DMS153 (cell line): Measurements from ENCODE around the gene PUS7L.
"Not testable (repeated sequence)": the region's sequence is repeated elsewhere in the genome, so short reads cannot be mapped to it uniquely, and the experiment has no call there.

Experiments
- DNase-seq: peaks from one replicate; lab custom pipeline; 2025; lab: John Stamatoyannopoulos, UW

Gene PUS7L

DNA sequence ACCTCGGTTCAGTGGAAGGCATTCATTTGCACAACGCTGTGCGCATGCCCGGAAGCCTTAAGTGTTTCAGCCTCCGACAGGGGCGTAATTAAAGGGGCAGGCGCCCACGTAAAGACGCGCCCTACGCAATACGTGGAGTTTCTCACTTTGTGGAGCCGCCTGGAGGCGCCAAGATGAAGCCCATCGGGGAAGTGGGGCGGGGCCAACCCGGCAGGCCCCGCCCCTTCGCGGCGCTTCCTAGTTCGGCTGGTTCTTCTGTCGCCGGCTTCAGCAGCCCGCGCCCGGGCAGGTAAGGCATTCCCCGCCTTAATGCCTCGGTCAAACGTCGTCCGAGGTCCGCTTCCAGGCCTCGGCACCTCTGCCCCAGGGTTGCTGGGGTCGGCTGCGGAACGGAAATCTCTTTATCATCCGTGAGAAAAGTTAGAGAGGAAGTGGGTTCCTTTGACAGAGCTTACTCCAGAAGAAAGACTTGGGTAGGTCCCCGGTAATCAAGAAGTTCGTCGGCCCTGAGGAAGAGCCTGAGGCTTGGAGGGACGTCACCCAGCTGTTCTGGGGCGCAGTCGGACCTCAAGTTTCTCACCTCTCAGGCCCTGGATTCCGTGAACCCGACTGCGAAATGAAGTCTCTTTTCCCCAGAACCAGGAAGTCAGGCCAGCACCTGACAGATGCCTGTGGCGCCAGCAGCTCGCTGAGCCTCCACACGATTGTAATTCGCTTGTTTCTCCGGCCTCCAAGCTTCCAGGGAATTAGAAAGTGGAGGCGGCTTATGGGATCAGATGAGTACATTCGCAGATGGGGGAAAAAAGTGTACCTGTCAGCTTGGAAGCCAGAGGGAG is at the start of gene PUS7L, which contains the start of gene IRAK4:
Gene PUS7L (minus strand): TSS at position 63 of the 836 bp plus-strand sequence. CDS start 3,545 bp downstream, outside the sequence.
Gene IRAK4 (plus strand): TSS at position 224 of the 836 bp plus-strand sequence. CDS start 9,161 bp downstream, outside the sequence.
- DNase-seq: peak; percentile 95

DNA sequence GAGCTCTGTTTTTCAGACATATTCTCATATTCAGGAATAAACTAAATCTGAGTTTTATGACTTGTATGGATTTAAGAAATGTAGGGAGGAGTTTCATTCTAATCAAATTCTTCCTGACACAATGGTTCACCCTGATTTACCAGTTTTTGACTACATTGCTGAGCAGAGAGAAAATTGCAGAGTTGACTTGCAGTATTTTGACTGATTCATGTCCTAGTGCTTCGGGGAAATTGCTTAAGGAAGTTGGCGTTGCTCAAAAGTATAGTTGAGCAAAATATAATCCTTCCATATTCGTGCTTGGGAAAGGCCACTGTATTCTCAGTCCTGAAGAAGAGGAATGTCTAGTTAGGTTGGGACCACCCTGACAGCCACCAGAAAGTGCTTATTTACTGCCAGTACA is 48.8 kb upstream of the PUS7L start:
- no peak for DNase-seq

- no peak for DNase-seq
These were observed 48.1 kb upstream of the PUS7L start for GRCh38 chr12:43806737-43807072.

GRCh38 chr12:43805860-43806736 is 47.5 kb upstream of the PUS7L start, which contains the start of gene TWF1:
TWF1 (minus strand) TSS chr12:43806317; CDS start chr12:43806245, 72 bp downstream.
- peak; percentile 52 for DNase-seq

DNA sequence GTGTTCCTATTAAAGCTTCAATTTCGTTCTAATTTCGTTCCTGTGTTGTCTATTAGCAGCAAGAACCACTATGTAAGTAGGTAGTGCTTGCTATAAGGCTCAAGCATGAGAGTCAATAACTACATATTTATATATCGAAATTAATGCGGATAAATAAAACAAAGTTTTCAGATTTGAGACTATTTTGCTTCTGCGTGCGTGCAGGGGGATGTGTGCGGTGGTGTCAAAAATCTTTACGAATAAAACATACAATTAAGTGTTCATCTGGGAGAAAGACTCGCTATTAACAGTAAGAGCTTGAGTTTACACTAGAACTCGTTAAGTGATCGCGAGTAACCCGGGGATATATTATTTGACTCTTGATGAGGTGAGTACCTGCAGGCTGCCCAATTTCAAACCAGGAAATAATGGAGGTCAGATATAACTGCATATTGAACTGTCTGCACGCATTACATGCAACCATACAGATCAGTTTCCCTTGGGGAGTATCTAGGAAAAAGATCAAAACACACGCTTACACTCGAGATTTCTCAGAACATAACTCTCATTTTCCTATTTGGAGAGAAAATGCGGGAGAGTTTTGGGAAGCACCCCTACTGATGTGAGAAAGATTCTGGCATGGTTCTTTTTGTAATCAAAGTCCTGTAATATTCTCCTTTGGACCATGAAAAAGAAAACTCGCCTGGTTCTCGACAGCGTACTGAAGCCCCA is 46.7 kb upstream of the PUS7L start:
- peak; percentile 2 for DNase-seq

DNA sequence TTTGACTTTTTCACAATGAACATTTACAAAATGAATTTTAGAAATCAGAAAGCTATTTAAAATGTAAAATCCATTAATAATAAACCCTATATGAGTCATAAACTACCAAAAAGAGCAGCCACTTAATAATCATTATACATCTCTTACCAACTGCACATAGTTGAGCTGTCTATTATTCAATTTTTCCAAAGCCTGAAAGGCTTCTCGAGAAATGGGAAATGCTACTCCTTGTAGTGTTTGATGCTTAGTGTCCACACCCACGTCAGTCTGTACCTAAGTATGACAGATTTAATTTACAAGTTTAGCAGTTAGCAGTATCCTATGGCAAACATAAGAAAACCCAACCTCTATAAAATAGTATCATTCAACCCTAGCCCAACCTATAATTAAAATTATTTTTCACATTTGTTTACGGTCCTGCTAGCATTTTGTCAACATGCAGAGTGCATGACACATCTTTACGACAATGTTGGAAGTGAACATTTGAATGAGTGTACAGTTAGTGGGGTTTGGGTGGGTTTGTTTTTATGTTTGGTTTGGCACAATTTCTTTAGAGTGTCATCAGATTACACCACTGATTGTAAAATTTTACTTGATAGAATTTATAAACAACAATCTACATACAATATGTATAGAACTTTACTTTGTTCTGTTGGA is 39.1 kb upstream of the PUS7L start:
- DNase-seq: no peak

DNA sequence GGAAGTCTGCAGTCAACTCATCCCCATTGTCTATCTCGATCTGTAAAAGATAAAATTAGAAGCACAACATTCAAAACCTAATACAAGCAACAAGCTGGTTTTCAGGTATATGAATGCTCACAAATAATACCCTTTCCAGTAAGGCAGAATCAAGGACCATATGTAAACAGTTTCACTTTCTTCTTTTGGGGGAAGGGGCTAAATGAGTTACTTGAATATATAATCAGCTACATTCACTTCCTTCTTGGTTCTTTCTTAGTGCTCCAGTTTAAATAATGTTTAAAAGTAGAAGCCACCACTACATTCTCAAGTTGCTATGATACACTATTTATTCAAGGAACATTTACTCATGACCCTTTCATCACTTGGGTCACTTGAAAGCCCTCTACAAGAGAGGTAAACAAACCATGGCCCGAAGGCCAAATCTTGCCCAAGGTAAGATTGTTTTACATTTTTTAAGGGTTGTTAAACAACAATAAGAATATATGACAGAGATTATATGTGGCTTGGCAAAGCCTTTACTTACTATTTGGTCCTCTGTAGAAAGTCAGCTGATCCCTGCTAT is 37.2 kb upstream of the PUS7L start:
- no peak for DNase-seq

GRCh38 chr12:43789941-43790340 is 31.4 kb upstream of the PUS7L start:
- no peak for DNase-seq

- DNase-seq: no peak
These were observed 28.5 kb upstream of the PUS7L start for GRCh38 chr12:43786899-43787693.

GRCh38 chr12:43776498-43776897 is 17.9 kb upstream of the PUS7L start:
- DNase-seq: no peak

DNA sequence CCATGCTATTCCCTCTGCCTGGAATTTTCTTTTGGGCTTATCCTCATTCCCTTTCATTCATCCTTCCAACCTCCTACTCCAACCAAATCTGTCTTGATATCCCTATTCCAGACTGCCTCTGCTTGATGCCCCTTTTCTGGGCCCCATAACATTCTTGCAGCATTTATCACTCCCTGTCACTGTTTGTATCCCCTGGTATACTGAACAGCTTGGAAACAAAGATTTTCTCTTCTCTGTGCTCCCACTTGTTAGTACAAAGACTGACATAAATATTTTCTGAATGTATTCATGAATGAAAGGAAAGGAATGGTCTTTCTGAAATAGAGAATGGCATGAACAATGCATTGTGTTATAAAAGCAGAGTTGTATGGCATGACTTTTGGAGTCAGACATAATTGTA is 7.7 kb upstream of the PUS7L start:
- no peak for DNase-seq

DNA sequence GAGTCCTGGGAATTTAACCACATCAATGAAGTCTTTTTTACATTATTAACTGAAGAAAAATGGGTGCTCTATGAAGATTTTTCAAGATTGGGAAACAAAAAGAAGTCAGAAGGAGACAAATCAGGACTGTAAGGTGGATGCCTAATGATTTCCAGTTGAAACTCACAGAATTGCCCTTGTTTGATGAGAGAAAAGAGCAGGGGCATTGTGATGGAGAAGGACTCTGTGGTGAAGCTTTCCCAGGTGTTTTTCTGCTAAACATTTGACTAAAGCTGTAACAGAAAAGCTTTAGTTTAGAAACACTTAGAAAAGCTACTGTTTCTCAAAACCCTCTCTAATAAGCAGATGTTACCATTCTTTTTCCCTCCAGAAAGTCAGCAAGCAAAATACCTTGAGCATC is 5.9 kb upstream of the PUS7L start:
- no peak for DNase-seq

DNA sequence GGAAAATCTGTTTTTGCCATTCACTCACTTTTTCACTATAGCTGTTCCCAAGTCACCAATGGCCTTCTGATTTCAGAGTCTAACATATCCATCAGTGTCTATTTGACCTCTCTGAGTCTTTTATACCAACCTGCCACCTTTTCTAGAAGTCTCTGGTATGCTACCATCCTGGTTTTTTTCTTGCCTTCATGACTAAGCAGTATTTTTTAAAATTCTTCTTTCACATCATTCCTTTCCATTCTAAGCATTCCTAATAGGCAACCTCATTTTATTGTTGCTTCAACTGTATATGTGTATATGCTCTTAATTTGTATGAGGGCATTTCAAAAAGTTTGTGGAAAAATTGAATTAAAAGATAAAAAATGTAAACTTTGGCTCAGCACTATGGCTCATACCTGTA is 5.2 kb upstream of the PUS7L start:
- no peak for DNase-seq

DNA sequence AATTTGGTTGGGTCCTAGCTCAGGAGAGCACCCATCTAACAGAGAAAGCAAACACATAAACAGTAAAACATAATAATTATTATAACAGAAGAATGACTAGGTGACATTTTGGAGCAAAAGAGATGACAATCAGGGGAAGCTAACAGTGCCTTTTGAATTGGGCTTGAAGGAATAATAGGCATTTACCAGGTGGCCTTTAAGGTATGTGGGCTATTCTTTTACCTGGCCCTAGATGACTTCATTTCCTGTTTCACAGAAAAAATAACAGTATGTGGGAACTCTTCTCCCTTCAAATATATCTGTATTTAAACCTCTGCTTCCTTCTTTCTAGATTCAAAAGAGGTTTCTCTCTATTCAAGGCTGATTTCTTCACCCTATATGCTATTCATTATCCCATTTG is 4.0 kb upstream of the PUS7L start:
- no peak for DNase-seq

DNA sequence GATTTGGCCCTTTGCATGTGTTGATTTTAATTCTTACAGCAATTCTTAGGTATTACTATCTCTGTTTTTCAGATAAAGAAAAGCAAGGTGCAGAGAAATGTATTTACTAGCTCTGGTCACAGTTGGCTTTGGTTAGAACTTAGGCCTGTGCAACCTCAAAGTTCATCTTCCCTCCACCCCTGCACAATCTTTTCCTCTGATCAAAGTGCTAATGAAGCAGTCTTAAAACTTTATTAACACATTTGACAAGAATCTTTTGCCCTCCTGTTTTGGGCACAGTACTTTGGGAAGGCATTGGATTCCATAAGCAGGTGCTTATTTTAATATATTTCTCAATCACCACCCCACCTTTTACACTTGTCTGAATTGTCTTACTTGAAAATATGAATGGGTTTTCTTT is 2.9 kb upstream of the PUS7L start:
- DNase-seq: no peak

- DNase-seq: no peak
These were observed 1.8 kb upstream of the PUS7L start for GRCh38 chr12:43760396-43760795.

DNA sequence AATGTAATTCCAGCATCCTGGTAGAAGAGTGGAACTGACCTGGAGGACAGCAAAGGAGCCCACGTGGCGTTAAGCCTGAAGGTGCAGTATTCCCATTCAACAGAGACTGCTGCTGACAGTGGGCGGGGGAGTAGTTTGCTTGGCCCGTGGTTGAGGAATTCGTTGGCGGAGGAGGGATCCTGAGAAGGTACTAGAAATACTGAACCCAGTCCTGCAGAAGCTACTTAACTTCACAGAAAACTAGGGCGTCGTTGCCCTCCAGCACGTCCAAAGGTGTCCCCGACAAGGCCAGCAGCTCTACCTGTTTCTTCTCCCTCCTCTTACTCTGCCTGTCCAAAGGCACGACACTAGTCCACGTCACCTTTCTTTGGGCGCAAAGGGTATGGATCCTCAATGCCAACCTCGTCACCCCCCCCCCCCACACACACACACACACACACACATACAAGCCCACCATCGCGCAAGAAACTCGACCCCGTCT is 303 bp downstream of the PUS7L start:
- DNase-seq: no peak

DNA sequence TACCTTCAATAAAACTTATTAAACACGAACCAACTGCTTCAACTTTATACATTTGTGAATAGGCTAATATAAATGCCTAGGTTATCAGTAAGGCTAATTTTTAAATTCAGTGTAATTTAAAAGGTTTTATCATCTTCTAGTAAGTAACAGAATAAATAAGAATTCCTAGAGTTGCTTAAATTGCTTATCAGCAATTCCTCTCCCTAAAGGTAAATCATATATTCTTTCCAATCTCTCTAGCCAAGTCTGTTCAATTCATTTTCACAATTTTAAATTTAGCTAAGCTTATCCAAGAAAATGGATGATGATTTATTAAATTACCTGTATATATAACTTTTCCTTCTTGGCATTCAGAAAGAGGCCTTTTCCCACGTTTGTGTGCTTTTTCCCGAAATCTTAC is 4.6 kb downstream of the PUS7L start:
- no peak for DNase-seq

DNA sequence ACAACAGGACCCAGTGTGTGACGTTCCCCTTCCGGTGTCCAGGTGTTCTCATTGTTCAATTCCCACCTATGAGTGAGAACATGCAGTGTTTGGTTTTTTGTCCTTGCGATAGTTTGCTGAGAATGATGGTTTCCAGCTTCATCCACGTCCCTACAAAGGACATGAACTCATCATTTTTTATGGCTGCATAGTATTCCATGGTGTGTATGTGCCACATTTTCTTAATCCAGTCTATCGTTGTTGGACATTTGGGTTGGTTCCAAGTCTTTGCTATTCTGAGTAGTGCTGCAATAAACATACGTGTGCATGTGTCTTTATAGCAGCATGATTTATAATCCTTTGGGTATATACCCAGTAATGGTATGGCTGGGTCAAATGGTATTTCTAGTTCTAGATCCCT is 7.2 kb downstream of the PUS7L start:
- not testable (repeated sequence) for DNase-seq

DNA sequence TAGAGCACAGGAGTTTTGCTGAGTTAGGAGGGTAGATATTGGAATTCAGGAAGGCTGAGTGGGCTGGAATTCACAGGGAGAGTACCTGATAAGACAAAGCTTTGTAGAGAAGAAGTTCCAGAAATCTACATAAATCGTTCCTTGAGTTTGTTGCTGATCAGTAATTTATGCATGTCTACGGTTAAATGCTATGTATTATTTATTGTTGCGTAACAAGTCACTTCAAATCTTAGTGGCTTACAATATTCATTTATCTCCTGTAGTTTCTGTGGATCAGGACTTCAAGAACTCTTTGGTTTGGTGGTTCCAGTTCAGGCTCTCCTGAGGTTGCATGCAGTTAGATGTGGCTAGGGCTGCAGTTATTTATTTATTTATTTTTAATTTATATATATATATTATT is 7.8 kb downstream of the PUS7L start:
- DNase-seq: no peak
